Panc1 (cell line): Measurements from ENCODE around the gene TRPM6. TPM values are rescaled to one million over a fixed set of nuclear protein-coding genes. Genes with fewer than 3 reads are reported as not detected.

ENCODE experiments used
- ATAC-seq: fragments of 200-7000 bp; cut with Tn5 transposase; 2 replicates; pipeline ENCODE4 v1.9.1; 2020; ENCODE audit warnings: mild to moderate bottlenecking, moderate library complexity
- BruUV-seq: library from RNA; stranded (reverse); fragments of 400-500 nt; replicated peaks from 2 replicates; lab custom pipeline; 2021; lab: Mats Ljungman, UMichigan
- CTCF ChIA-PET: fragments of 300-600 bp; sonication (Branson Sonifier 250); formaldehyde crosslinking; loops from one replicate; lab custom pipeline; 2022; ENCODE audit warnings: antibody characterized with exemption; lab: Charles Lee
- POLR2A ChIA-PET: fragments of 300-600 bp; sonication (Branson Sonifier 250); formaldehyde crosslinking; loops from one replicate; lab custom pipeline; 2022; ENCODE audit warnings: antibody characterized with exemption; lab: Charles Lee
- DNase-seq: peaks from one replicate; pipeline ENCODE4 v3.0.0-alpha.2; 2010; ENCODE audit warnings: low read depth, low spot score
- H3K27ac ChIP-seq: 2 replicates; pipeline ENCODE4 v1.5.1; 2011; ENCODE audit warnings: mild to moderate bottlenecking, low read length, inconsistent platforms
- H3K27me3 ChIP-seq: fragments of 200-500 bp; sonication (Bioruptor generic); 2 replicates; pipeline ENCODE4 v1.6.0; 2014; ENCODE audit warnings: low read length, inconsistent platforms; ENCODE audit not compliant: control insufficient read depth, insufficient read depth
- H3K36me3 ChIP-seq: fragments of 200-500 bp; sonication (Bioruptor generic); 2 replicates; pipeline ENCODE4 v1.5.1; 2014; ENCODE audit warnings: inconsistent platforms, mild to moderate bottlenecking, low read length, moderate library complexity; ENCODE audit not compliant: control insufficient read depth, insufficient read depth
- H3K4me1 ChIP-seq: 2 replicates; pipeline ENCODE4 v1.5.1; 2011; ENCODE audit warnings: inconsistent platforms, mild to moderate bottlenecking, low read length, moderate library complexity; ENCODE audit not compliant: control insufficient read depth, insufficient read depth
- H3K4me3 ChIP-seq, 2 experiments: 2 replicates each; pipeline ENCODE4 v1.5.1; 2011 to 2012; ENCODE audit warnings: low read depth in 2 of 2, low read length in 2 of 2, mild to moderate bottlenecking in 2 of 2, inconsistent platforms in 1 of 2, moderate library complexity in 1 of 2
- H3K9me3 ChIP-seq: fragments of 200-500 bp; sonication (Bioruptor generic); 2 replicates; pipeline ENCODE4 v1.5.1; 2014; ENCODE audit warnings: low read depth, mild to moderate bottlenecking, inconsistent platforms, low read length, moderate library complexity; ENCODE audit not compliant: control insufficient read depth, insufficient read depth
- CTCF ChIP-seq: fragments of 450-650 bp; IDR thresholded peaks from 2 replicates; pipeline ENCODE4 v1.5.1; 2017; ENCODE audit warnings: mild to moderate bottlenecking
- POLR2AphosphoS5 ChIP-seq: IDR thresholded peaks from 2 replicates; pipeline ENCODE4 v1.6.1; 2012; ENCODE audit warnings: mild to moderate bottlenecking, low read depth, low read length, moderate library complexity
- REST ChIP-seq, 2 experiments: IDR thresholded peaks; 2 replicates each; pipeline ENCODE4 v1.6.1; 2011 to 2012; ENCODE audit warnings: low read depth in 2 of 2, control low read depth in 1 of 2, low read length in 1 of 2, mild to moderate bottlenecking in 1 of 2, moderate library complexity in 1 of 2; ENCODE audit not compliant: insufficient read depth in 1 of 2
- SIN3A ChIP-seq: IDR thresholded peaks from 2 replicates; pipeline ENCODE4 v1.6.1; 2012; ENCODE audit warnings: low read depth, mild to moderate bottlenecking, low read length, moderate library complexity, borderline replicate concordance; ENCODE audit not compliant: insufficient read depth
- TCF7L2 ChIP-seq: IDR thresholded peaks from 2 replicates; pipeline ENCODE4 v1.6.1; 2011; ENCODE audit warnings: mild to moderate bottlenecking, low read depth, low read length, inconsistent platforms
- in situ Hi-C: cut with HindIII; loops from 2 replicates; pipeline ENCODE4 v1.10.0; 2016; ENCODE audit warnings: low sequenced_read_pairs, low pct_unique_long_range_greater_than_20kb
- intact Hi-C: fragments of 100-400 bp; cut with micrococcal nuclease; formaldehyde crosslinking; loops from one replicate; pipeline ENCODE4 v1.10.0; 2022; ENCODE audit not compliant: unreplicated experiment
- total RNA-seq: library from RNA; stranded (reverse); gene quantifications from one replicate; pipeline ENCODE4 v1.2.1, GENCODE V29; 2021; ENCODE audit not compliant: unreplicated experiment

Gene TRPM6
- total RNA-seq, 1 experiment from 2014 or later = 0.05 TPM

GRCh38 chr9:74696520-74696919 lies 191.2 kb downstream of the TRPM6 start:
- in situ Hi-C loops = no loop called here
- ChIA-PET CTCF (no interaction called here), POLR2A (no interaction called here)
- intact Hi-C loops = no loop called here
- Histone ChIP-seq H3K27me3 (no peaks in the 10 kb centered on the region), H3K27ac (no peak overlapping the region), H3K9me3 (no peaks in the 10 kb centered on the region), H3K4me3 (no peak overlapping the region), H3K4me1 (no peaks in the 10 kb centered on the region), H3K36me3 (no peaks in the 10 kb centered on the region)
- no TSS peak for BruUV-seq
- TF ChIP-seq TCF7L2 (no peak), CTCF (no peak), POLR2AphosphoS5 (no peak), REST (IDR thresholded peaks at IDR 0.05; ENCODE audit: insufficient read depth in 1 of 2, low read depth in 2 of 2, low read length in 1 of 2) (no peak), SIN3A (no peak)
- DNase-seq = no peak
- no peak for ATAC-seq

GRCh38 chr9:74691058-74691457 lies 196.7 kb downstream of the TRPM6 start:
- ChIA-PET CTCF (no interaction called here), POLR2A (no interaction called here)
- no peak for ATAC-seq
- TF ChIP-seq REST (IDR thresholded peaks at IDR 0.05; ENCODE audit: insufficient read depth in 1 of 2, low read depth in 2 of 2, low read length in 1 of 2) (no peak), SIN3A (no peak), TCF7L2 (no peak), POLR2AphosphoS5 (no peak), CTCF (no peak)
- no peaks in the 10 kb centered on the region for H3K4me1 ChIP-seq
- H3K27me3 ChIP-seq = no peaks in the 10 kb centered on the region
- BruUV-seq = no TSS peak
- no peak for DNase-seq
- in situ Hi-C loops = no loop called here
- intact Hi-C loops = no loop called here
- no peak overlapping the region for H3K4me3 ChIP-seq
- H3K27ac ChIP-seq = no peak overlapping the region
- no peaks in the 10 kb centered on the region for H3K9me3 ChIP-seq
- no peaks in the 10 kb centered on the region for H3K36me3 ChIP-seq
